ENCODE measurements around the gene TCF15.

GRCh38 chr20:622161-622560 is 12.1 kb upstream of the TCF15 start:
- TF ChIP-seq POLR2A (IDR thresholded peaks at IDR 0.05), result no peak
- TF ChIP-seq, protein P1, sequence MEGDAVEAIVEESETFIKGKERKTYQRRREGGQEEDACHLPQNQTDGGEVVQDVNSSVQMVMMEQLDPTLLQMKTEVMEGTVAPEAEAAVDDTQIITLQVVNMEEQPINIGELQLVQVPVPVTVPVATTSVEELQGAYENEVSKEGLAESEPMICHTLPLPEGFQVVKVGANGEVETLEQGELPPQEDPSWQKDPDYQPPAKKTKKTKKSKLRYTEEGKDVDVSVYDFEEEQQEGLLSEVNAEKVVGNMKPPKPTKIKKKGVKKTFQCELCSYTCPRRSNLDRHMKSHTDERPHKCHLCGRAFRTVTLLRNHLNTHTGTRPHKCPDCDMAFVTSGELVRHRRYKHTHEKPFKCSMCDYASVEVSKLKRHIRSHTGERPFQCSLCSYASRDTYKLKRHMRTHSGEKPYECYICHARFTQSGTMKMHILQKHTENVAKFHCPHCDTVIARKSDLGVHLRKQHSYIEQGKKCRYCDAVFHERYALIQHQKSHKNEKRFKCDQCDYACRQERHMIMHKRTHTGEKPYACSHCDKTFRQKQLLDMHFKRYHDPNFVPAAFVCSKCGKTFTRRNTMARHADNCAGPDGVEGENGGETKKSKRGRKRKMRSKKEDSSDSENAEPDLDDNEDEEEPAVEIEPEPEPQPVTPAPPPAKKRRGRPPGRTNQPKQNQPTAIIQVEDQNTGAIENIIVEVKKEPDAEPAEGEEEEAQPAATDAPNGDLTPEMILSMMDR (IDR thresholded peaks at IDR 0.05 in 8 of 11, conservative IDR thresholded peaks at IDR 0.05 in 3 of 11), result no peak
